Measurements from ENCODE around the gene KRTAP12-3.
A peak's percentile ranks its signal among the peaks of the same experiment; 100 is the strongest.
"Not testable (repeated sequence)": the region's sequence is repeated elsewhere in the genome, so short reads cannot be mapped to it uniquely, and the experiment has no call there.

Gene KRTAP12-3

DNA sequence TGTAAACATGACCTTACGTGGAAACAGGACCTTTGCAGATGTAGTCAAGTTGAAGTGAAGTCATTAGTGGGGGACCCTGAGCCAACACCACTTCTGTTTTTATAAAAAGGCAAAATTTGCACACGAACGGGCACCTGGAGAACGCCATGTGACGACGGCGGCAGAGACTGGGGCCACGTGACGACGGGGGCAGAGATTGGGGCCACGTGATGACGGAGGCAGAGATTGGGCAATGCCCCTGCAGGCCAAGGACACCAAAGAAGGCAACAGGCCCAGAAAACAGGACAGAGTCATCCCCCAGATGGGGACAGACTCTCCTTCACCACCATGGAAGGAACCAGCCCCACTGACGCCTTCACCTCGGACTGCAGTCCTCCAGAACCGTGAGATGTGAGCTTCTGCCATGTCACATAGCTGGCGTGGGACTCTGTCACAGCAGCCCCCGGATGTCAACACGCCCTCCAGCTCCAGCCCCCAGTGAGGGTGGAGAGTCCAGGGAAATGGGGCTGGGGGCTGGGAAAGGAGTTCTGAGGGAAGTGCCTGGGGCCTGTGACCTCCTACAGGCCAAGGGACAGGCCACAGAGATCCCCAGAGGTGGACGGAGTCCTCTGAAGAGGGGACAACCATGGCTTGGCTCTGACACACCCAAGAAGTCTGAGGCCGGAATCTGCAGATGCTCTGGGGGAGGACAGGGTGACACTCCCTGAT lies 7.3 kb upstream of the KRTAP12-3 start:
- H3K27ac ChIP-seq (ENCODE audit: low read depth in 2 of 2, low read length in 2 of 2) = no peak overlapping the region
- no peaks in the 10 kb centered on the region for H3K4me1 ChIP-seq (ENCODE audit: control insufficient read depth in 2 of 2, insufficient read depth in 2 of 2, low read length in 2 of 2)
- no peaks in the 10 kb centered on the region for H3K27me3 ChIP-seq (ENCODE audit: control insufficient read depth in 2 of 2, insufficient read depth in 2 of 2, low read length in 2 of 2)
- no peaks in the 10 kb centered on the region for H3K36me3 ChIP-seq (ENCODE audit: control insufficient read depth in 2 of 2, insufficient read depth in 2 of 2, low read length in 2 of 2)
- H3K9me3 ChIP-seq (ENCODE audit: control insufficient read depth in 2 of 2, low read length in 2 of 2) = no peaks in the 10 kb centered on the region
- H3K9ac ChIP-seq (ENCODE audit: low read depth in 1 of 2, low read length in 2 of 2) = no peak overlapping the region
- H3K4me3 ChIP-seq (ENCODE audit: low read length in 2 of 2) = no peak overlapping the region

DNA sequence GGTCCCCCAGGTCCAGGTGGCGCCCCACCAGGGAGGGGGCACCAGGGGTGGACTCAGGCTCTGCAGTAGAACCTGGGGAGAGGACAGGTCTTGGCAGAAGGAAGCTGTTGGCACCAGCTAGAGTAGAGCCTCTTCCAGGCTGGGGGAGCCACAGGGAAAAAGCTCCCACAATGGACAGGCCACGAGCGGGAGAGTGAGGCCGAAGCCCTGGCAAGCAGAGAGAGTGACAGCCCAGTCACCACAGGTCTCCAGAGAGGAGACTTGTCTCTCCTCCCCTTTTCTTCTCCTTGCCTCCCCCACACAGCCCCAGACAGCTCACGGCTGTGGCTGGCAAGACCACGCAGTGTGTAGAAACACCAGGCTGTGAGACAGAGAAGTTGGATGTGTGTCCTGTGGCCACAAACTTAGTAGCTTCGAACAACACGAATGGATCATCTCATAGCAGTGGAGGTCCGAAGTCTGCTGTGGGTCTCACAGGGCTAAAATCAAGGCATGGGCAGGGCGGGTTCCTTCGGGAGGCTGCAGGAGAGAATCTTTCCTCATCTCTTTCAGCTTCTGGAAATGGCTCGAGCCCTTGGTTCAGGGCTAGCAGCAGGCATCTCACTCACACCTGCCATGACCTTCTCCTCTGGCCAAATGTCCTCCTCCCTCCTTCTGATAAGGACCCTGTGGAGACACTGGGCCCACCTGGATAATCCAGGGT lies 6.6 kb upstream of the KRTAP12-3 start:
- no peaks in the 10 kb centered on the region for H3K9me3 ChIP-seq (ENCODE audit: control insufficient read depth in 2 of 2, low read length in 2 of 2)
- H3K4me3 ChIP-seq (ENCODE audit: low read length in 2 of 2) = no peak overlapping the region
- H3K9ac ChIP-seq (ENCODE audit: low read depth in 1 of 2, low read length in 2 of 2) = no peak overlapping the region
- H3K27ac ChIP-seq (ENCODE audit: low read depth in 2 of 2, low read length in 2 of 2) = no peak overlapping the region
- H3K36me3 ChIP-seq (ENCODE audit: control insufficient read depth in 2 of 2, insufficient read depth in 2 of 2, low read length in 2 of 2) = no peaks in the 10 kb centered on the region
- H3K4me1 ChIP-seq (ENCODE audit: control insufficient read depth in 2 of 2, insufficient read depth in 2 of 2, low read length in 2 of 2) = no peaks in the 10 kb centered on the region
- H3K27me3 ChIP-seq (ENCODE audit: control insufficient read depth in 2 of 2, insufficient read depth in 2 of 2, low read length in 2 of 2) = no peaks in the 10 kb centered on the region

DNA sequence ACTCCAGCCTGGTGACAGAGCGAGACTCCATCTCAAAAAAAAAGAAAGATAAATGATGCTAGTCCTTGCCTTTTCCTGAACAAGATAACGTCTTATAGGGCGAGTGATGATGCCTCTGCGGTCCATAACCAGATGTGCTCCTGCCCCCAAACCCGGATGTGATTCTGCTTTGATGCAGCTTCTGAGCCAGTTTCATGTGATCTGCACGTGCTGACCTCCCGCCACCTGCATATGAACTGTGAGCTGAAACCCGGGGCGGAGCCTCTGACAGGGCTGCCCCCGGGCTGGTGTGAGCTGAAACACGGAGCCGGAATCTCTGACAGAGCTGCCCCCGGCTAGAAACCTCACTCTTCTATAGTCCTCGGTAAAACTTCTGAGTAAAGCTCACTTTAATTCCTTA lies 4.6 kb upstream of the KRTAP12-3 start:
- Histone ChIP-seq H3K27ac (ENCODE audit: low read depth in 2 of 2, low read length in 2 of 2) (no peak overlapping the region), H3K4me3 (ENCODE audit: low read length in 2 of 2) (no peak overlapping the region), H3K36me3 (ENCODE audit: control insufficient read depth in 2 of 2, insufficient read depth in 2 of 2, low read length in 2 of 2) (no peaks in the 10 kb centered on the region), H3K9ac (ENCODE audit: low read depth in 1 of 2, low read length in 2 of 2) (no peak overlapping the region), H3K9me3 (ENCODE audit: control insufficient read depth in 2 of 2, low read length in 2 of 2) (no peaks in the 10 kb centered on the region), H3K27me3 (ENCODE audit: control insufficient read depth in 2 of 2, insufficient read depth in 2 of 2, low read length in 2 of 2) (no peaks in the 10 kb centered on the region), H3K4me1 (ENCODE audit: control insufficient read depth in 2 of 2, insufficient read depth in 2 of 2, low read length in 2 of 2) (no peaks in the 10 kb centered on the region)

DNA sequence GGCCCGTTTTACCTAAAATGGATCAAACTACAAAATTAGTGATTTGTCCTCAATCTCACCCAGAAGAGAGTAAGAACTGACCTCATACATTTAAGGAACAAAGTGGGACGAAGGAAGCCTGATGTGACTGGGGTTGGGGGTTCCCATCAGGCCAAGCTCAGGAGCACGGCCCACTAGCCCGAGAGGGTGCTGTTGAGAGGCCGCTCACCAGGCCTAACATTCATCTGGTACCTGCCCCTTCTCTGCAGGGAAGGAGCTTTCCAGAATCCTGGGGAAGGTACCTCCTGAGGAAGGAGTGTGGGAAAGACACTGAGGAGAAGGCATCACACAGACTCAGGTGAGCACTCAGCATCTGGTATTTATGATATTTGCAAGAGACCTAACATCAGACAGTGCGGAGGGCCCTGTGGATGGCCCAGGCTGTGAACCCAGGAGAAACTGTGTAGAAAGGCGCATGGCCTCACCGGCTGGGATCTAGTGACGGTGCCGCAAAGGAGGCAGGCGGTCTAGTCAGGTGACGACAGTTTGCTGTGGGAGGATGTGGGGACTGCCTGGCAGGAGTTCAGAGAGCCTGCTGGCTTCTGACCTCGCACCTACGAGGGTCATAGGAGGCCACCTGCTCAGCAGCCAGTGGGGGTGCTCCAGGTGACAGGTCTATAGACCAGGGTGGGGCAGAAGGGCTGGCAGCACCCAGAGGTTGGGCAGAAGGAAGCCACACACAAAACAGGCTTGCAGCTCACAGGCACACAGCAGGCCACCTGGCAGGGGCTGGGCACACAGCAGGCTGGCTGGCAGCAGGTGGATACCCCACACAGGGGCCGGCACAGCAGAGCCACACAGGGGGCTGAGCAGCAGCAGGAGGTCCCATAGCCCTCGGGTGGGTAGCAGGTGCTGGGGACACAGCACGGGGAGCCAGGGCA lies 3.8 kb upstream of the KRTAP12-3 start:
- Histone ChIP-seq H3K27ac (ENCODE audit: low read depth in 2 of 2, low read length in 2 of 2) (no peak overlapping the region), H3K36me3 (ENCODE audit: control insufficient read depth in 2 of 2, insufficient read depth in 2 of 2, low read length in 2 of 2) (no peaks in the 10 kb centered on the region), H3K9me3 (ENCODE audit: control insufficient read depth in 2 of 2, low read length in 2 of 2) (no peaks in the 10 kb centered on the region), H3K9ac (ENCODE audit: low read depth in 1 of 2, low read length in 2 of 2) (no peak overlapping the region), H3K27me3 (ENCODE audit: control insufficient read depth in 2 of 2, insufficient read depth in 2 of 2, low read length in 2 of 2) (no peaks in the 10 kb centered on the region), H3K4me1 (ENCODE audit: control insufficient read depth in 2 of 2, insufficient read depth in 2 of 2, low read length in 2 of 2) (no peaks in the 10 kb centered on the region), H3K4me3 (ENCODE audit: low read length in 2 of 2) (no peak overlapping the region)

DNA sequence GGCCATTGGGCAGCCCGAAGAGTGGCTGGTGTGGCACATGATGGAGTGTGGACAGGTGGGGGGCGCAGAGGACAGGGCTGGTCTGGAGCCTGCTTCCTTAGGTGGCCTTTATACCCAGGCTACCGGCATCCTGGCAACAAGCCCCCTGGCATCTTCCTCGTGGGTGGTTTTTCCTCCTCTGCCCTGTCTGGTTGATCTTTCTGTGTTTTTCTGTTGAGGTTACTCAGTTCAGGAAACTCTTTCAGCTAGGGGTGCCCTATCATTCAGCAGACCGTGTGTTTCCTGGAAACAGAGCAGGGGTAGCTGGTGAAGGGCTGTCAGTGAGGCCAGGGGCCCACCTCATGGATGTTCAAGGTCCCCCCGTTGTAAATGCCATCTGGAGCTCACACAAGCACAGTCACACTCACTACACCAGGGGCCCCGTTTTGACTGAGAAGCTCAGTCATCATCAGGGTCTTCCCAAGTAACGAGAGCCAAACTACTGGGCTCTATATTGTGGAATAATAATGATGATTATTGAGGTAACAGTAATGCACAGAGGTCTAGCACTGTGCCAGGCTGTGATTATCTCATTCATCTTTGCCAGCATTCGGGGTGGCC lies 3.1 kb upstream of the KRTAP12-3 start, which contains the start of gene KRTAP12-4:
KRTAP12-4 (minus strand) TSS at position 84 of the 600 bp plus-strand sequence; CDS start at position 39, 45 bp downstream.
- Histone ChIP-seq H3K36me3 (ENCODE audit: control insufficient read depth in 2 of 2, insufficient read depth in 2 of 2, low read length in 2 of 2) (no peaks in the 10 kb centered on the region), H3K4me3 (ENCODE audit: low read length in 2 of 2) (no peak within 1 kb of the TSS), H3K27me3 (ENCODE audit: control insufficient read depth in 2 of 2, insufficient read depth in 2 of 2, low read length in 2 of 2) (no peaks in the 10 kb centered on the region), H3K9me3 (ENCODE audit: control insufficient read depth in 2 of 2, low read length in 2 of 2) (no peaks in the 10 kb centered on the region), H3K9ac (ENCODE audit: low read depth in 1 of 2, low read length in 2 of 2) (no peak within 1 kb of the TSS), H3K4me1 (ENCODE audit: control insufficient read depth in 2 of 2, insufficient read depth in 2 of 2, low read length in 2 of 2) (no peaks in the 10 kb centered on the region), H3K27ac (ENCODE audit: low read depth in 2 of 2, low read length in 2 of 2) (no peak within 1 kb of the TSS)

DNA sequence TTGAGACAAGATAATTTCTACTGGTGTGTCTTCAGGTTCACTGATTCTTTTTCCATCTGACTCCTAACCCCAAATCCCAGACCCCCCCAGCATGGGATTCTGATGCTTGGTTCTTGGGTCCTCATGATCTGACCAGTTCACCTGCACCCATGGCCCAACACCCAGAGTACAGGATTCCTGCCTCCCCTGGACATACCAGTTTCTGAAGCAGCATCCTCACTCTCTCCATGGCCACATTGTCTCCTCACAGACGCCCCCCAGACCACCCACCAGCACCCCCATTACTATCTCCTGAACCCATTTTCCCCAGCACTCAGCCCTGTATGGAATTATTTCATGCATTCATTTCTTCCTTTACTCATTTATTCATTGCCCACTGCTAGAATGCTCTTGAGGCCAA lies 864 bp upstream of the KRTAP12-3 start:
- H3K27ac ChIP-seq (ENCODE audit: low read depth in 2 of 2, low read length in 2 of 2) = peak overlapping the region in 1 of 2 donors; percentile 65
- no peak overlapping the region for H3K9ac ChIP-seq (ENCODE audit: low read depth in 1 of 2, low read length in 2 of 2)

DNA sequence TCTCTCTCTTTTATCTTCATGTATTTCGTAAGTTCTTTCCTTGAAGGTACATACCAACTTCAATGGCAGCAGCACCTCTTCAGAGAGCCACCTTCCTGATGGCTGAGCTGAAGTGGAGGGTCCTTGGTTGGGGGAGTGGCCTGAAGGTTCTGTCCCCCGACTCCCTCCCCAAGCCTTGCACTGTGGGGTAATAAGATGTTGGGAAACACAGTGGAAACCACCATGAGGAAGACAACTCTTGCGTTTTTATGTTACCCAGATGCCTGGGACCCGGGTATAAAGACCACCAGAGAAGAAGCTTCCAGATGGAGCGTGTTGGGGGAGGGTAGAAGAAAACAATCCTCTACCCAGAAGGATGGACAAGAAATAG lies 794 bp downstream of the KRTAP12-3 start:
- Histone ChIP-seq H3K27me3 (ENCODE audit: control insufficient read depth in 2 of 2, insufficient read depth in 2 of 2, low read length in 2 of 2) (peaks cover 0 to 3% of the 10 kb centered on the region in 2 donors), H3K36me3 (ENCODE audit: control insufficient read depth in 2 of 2, insufficient read depth in 2 of 2, low read length in 2 of 2) (no peaks in the 10 kb centered on the region), H3K4me3 (ENCODE audit: low read length in 2 of 2) (no peak overlapping the region), H3K4me1 (ENCODE audit: control insufficient read depth in 2 of 2, insufficient read depth in 2 of 2, low read length in 2 of 2) (no peaks in the 10 kb centered on the region), H3K27ac (ENCODE audit: low read depth in 2 of 2, low read length in 2 of 2) (no peak overlapping the region), H3K9ac (ENCODE audit: low read depth in 1 of 2, low read length in 2 of 2) (no peak overlapping the region), H3K9me3 (ENCODE audit: control insufficient read depth in 2 of 2, low read length in 2 of 2) (no peaks in the 10 kb centered on the region)

More for the DNA sequence above, 864 bp upstream of the KRTAP12-3 start:
- Histone ChIP-seq H3K4me1 (ENCODE audit: control insufficient read depth in 2 of 2, insufficient read depth in 2 of 2, low read length in 2 of 2) (no peaks in the 10 kb centered on the region), H3K4me3 (ENCODE audit: low read length in 2 of 2) (no peak overlapping the region), H3K27me3 (ENCODE audit: control insufficient read depth in 2 of 2, insufficient read depth in 2 of 2, low read length in 2 of 2) (peaks cover 0 to 3% of the 10 kb centered on the region in 2 donors), H3K9me3 (ENCODE audit: control insufficient read depth in 2 of 2, low read length in 2 of 2) (no peaks in the 10 kb centered on the region), H3K36me3 (ENCODE audit: control insufficient read depth in 2 of 2, insufficient read depth in 2 of 2, low read length in 2 of 2) (no peaks in the 10 kb centered on the region)

DNA sequence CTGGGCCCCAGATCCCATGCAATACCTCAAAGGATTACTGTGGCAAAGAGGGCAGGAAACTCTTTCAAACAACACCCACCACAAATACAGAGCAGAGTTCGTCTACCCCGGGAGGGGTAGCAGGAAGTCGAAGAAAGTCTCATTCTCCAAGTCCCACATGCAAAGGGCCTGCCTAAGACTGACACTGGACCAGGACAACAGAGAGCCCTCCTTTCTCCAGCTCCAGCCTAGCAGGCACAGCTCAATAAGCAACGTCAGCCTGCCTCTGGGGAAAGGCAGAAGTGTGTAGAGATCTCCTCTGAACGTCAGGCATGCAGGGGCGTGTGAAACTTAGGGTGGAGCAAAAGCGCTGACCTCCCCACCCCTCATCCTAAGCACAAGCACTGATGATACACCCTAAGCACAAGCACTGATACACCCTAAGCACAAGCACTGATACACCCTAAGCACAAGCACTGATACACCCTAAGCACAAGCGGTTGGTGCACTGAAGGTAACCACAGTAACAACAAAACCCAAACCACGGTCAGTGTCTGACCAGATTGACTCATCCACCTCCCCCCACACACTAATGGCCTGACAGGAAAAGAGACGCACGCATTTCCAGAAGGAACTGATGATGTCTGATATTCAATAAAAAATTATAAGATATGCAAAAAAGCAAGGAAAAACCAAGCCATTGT lies 1.3 kb downstream of the KRTAP12-3 start:
- Histone ChIP-seq H3K9ac (ENCODE audit: low read depth in 1 of 2, low read length in 2 of 2) (no peak overlapping the region), H3K4me3 (ENCODE audit: low read length in 2 of 2) (no peak overlapping the region), H3K27me3 (ENCODE audit: control insufficient read depth in 2 of 2, insufficient read depth in 2 of 2, low read length in 2 of 2) (peaks cover 0 to 3% of the 10 kb centered on the region in 2 donors), H3K9me3 (ENCODE audit: control insufficient read depth in 2 of 2, low read length in 2 of 2) (no peaks in the 10 kb centered on the region), H3K4me1 (ENCODE audit: control insufficient read depth in 2 of 2, insufficient read depth in 2 of 2, low read length in 2 of 2) (no peaks in the 10 kb centered on the region), H3K27ac (ENCODE audit: low read depth in 2 of 2, low read length in 2 of 2) (no peak overlapping the region), H3K36me3 (ENCODE audit: control insufficient read depth in 2 of 2, insufficient read depth in 2 of 2, low read length in 2 of 2) (no peaks in the 10 kb centered on the region)

DNA sequence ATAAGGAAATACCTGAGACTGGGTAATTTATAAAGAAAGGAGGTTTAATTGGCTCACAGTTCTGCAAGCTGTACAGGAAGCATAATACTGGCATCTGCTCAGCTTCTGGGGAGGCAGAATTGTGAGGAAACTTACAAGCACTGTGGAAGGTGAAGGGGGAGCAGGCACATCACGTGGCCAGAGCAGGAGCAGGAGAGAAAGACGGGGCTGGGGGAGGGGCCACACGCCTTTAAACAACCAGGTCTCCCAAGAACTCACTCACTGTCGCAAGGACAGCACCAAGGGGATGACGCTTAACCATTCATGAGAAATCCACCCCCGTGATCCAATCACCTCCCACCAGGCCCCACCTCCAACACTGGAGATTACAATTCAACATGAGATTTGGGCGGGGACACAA lies 3.8 kb downstream of the KRTAP12-3 start:
- not testable (repeated sequence) for H3K27ac ChIP-seq (ENCODE audit: low read depth in 2 of 2, low read length in 2 of 2); H3K36me3 ChIP-seq (ENCODE audit: control insufficient read depth in 2 of 2, insufficient read depth in 2 of 2, low read length in 2 of 2); H3K4me3 ChIP-seq (ENCODE audit: low read length in 2 of 2); H3K4me1 ChIP-seq (ENCODE audit: control insufficient read depth in 2 of 2, insufficient read depth in 2 of 2, low read length in 2 of 2); H3K9me3 ChIP-seq (ENCODE audit: control insufficient read depth in 2 of 2, low read length in 2 of 2); H3K27me3 ChIP-seq (ENCODE audit: control insufficient read depth in 2 of 2, insufficient read depth in 2 of 2, low read length in 2 of 2); H3K9ac ChIP-seq (ENCODE audit: low read depth in 1 of 2, low read length in 2 of 2)
